AG04450 (cell line): ENCODE data around the gene PTPRG. TPM values are rescaled to one million over a fixed set of nuclear protein-coding genes. Genes with fewer than 3 reads are reported as not detected.

ENCODE experiments used
- CTCF ChIA-PET: fragments of 300-600, 350-600 bp; formaldehyde crosslinking; extraction: SDS; loops from one replicate; lab custom pipeline; 2022; ENCODE audit warnings: antibody characterized with exemption, inconsistent platforms; lab: Charles Lee
- POLR2A ChIA-PET: fragments of 350-600 bp; formaldehyde crosslinking; extraction: SDS; loops from one replicate; lab custom pipeline; 2021; ENCODE audit warnings: antibody characterized with exemption, inconsistent platforms; lab: Yijun Ruan, JAX
- DNase-seq: peaks from one replicate; pipeline ENCODE4 v3.0.0-alpha.2; 2011; ENCODE audit warnings: low read depth, low spot score
- H3K27ac ChIP-seq: one replicate; pipeline ENCODE4 v1.5.1; 2012; ENCODE audit warnings: low read depth, low read length, control low read depth
- H3K27me3 ChIP-seq: one replicate; pipeline ENCODE4 v1.6.0; 2012; ENCODE audit warnings: low read length; ENCODE audit not compliant: control insufficient read depth, insufficient read depth
- H3K4me3 ChIP-seq: 2 replicates; pipeline ENCODE4 v1.5.1; 2011; ENCODE audit warnings: mild to moderate bottlenecking, low read depth, low read length, control low read depth
- H3K9me3 ChIP-seq: 2 replicates; pipeline ENCODE4 v1.5.1; 2012; ENCODE audit warnings: low read length; ENCODE audit not compliant: control insufficient read depth, insufficient read depth
- polyA plus RNA-seq: library from polyadenylated mRNA; depleted of rRNA; stranded (reverse); fragments of >200 nt; gene quantifications from 2 replicates; pipeline ENCODE4 v1.2.3, GENCODE V29; 2011
- TF ChIP-seq, protein P1 (sequence below): IDR thresholded peaks from 2 replicates; pipeline ENCODE4 v1.5.1; 2011; ENCODE audit warnings: low read depth, low read length, control low read depth, inconsistent platforms

Gene PTPRG
- polyA plus RNA-seq, 1 experiment = 26.5 TPM

DNA sequence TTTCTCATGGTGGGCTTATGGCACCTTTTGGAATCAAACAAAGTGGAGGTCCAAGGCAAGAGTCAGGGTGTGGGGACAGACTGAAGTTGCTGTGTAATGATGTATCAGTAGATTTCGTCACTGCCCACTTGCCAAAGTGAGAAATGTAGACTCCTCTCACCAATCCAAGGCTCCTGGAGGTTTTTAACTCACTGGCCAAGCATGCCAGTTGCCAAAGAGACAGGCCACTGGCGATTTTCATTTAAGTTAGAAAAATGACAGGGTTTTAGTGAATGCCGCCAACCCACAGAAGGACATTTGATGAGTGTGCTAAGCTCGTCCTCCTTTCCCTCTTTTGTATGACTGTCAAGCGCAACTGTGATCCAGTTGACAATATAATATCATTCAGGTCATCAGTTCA, 602.8 kb downstream of the PTPRG start:
- no peaks in the 10 kb centered on the region for H3K27me3 ChIP-seq
- no peak overlapping the region for H3K27ac ChIP-seq
- H3K9me3 ChIP-seq = no peaks in the 10 kb centered on the region
- ChIA-PET POLR2A (no interaction called here), CTCF (interaction anchor here (1.1 kb wide), 1 partner anchor 24 kb away, joined by 4 read pairs; no protein-coding TSS in a partner anchor)
- TF ChIP-seq, protein P1, sequence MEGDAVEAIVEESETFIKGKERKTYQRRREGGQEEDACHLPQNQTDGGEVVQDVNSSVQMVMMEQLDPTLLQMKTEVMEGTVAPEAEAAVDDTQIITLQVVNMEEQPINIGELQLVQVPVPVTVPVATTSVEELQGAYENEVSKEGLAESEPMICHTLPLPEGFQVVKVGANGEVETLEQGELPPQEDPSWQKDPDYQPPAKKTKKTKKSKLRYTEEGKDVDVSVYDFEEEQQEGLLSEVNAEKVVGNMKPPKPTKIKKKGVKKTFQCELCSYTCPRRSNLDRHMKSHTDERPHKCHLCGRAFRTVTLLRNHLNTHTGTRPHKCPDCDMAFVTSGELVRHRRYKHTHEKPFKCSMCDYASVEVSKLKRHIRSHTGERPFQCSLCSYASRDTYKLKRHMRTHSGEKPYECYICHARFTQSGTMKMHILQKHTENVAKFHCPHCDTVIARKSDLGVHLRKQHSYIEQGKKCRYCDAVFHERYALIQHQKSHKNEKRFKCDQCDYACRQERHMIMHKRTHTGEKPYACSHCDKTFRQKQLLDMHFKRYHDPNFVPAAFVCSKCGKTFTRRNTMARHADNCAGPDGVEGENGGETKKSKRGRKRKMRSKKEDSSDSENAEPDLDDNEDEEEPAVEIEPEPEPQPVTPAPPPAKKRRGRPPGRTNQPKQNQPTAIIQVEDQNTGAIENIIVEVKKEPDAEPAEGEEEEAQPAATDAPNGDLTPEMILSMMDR = no peak
- H3K4me3 ChIP-seq = no peak overlapping the region
- DNase-seq = no peak

DNA sequence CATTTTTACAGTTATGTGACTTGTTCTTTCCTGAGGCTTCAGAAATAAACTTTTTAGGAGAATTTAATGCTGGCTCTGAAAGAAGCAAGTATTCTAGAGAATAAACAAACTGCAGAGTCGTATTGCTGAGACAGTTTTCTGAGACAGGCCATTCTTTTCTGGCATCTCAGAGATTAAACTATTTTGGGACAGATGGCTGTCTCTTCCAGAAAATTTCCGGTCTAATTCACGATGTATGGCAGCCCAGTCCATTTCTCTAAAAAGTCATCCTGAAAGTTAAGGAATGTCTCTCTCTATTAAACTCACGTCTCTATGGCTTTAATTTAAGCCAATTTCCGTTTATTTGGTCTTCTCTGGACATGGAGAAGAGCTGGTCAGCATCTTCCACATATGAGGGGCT, 603.4 kb downstream of the PTPRG start:
- POLR2A ChIA-PET = no interaction called here
- H3K4me3 ChIP-seq = no peak overlapping the region
- no peak overlapping the region for H3K27ac ChIP-seq
- no peak for DNase-seq
- TF ChIP-seq, protein P1 = no peak
- H3K9me3 ChIP-seq = no peaks in the 10 kb centered on the region
- CTCF ChIA-PET = no interaction called here
- no peaks in the 10 kb centered on the region for H3K27me3 ChIP-seq

DNA sequence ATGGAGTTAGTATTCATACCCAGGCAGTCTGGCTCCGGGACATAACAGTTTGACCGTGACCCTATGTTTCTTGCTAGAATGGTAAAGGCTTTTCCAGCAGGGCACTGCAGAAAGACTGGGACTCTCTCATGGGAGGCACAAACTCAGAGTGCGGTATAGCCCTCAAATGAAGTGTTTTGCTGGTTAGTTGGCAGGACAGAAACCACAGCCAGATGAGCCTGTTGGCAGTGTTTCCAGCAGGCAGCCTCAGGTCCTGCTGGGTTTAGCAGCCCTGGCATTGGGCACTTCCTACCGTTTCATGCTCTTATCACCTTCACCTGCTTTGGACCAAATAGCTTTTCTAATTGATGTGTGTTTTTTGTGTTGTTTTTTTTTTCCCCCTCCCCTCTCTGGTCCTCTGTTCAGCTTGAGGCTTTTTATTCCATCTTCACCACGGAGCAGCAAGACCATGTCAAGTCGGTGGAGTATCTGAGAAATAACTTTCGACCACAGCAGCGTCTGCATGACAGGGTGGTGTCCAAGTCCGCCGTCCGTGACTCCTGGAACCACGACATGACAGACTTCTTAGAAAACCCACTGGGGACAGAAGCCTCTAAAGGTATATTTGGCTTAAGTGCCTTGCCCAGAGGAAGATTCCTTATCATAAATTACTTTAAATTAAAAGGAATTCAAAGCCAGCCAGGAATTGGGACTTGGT, 606.3 kb downstream of the PTPRG start:
- Histone ChIP-seq H3K9me3 (no peaks in the 10 kb centered on the region; the same call in 1 of the 2 replicates), H3K27me3 (no peaks in the 10 kb centered on the region), H3K27ac (no peak overlapping the region), H3K4me3 (no peak overlapping the region)
- CTCF ChIA-PET = interaction anchor here (1.0 kb wide), 1 partner anchor 21 kb away, joined by 4 read pairs; no protein-coding TSS in a partner anchor
- DNase-seq = no peak
- TF ChIP-seq, protein P1 = no peak
- POLR2A ChIA-PET = no interaction called here

DNA sequence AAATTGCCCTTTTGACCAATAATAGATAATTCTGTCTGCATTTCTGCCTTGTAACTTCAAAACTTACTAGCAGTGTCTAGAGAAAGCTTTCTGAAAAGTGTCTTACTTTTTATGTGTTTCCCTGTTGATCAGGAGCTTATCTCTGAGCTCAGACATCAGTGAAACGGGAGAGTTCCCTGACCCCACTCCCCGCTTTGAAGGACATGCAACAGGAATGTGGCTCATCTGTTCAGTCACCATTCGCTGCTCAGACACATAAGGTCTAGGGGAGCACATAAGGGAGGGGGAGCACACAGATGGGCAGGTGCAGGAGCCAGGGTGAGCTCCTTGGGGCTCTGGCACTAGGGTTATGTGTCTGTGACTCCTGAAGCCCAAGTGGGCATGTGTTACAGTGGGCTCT, 607.0 kb downstream of the PTPRG start:
- Histone ChIP-seq H3K27ac (no peak overlapping the region), H3K4me3 (no peak overlapping the region), H3K9me3 (no peaks in the 10 kb centered on the region; the same call in 1 of the 2 replicates), H3K27me3 (no peaks in the 10 kb centered on the region)
- no peak for DNase-seq
- CTCF ChIA-PET = interaction anchor here (1.0 kb wide), 1 partner anchor 20 kb away, joined by 4 read pairs; no protein-coding TSS in a partner anchor
- POLR2A ChIA-PET = no interaction called here
- TF ChIP-seq, protein P1 = no peak

DNA sequence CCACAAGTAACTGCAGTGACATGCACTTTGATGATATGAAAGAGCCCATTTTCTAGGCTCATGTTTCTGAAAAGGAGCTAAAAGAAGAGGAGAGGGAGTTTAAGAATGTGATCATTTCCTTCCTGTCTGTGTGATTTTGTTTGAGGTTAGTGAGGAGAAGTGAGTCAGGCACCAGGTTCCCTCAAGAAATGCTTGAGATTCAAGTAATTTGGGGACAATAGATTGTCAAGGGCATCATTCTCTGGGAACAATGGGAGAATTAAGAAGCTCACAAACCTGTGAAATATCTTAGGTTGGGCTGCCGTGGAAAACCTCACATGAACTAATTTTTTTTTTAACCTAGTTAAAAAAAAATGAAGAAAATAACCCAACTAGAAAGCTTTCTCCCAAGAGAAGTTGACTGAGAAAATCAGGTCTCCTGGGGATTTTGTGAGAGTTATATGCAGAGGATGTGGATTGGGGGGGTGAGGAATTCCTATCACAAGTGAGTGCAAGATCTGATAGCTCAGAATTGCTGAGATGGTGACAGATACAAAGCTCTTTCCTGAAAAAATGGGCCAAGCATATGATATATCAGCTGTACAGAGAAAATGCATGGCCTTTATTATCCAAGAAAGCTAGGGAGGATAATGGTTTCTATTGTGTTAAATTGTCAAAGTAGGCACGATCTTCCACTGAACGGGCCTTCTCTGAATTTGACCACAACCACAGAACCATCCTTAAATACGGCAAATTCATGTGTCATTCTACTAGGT, 608.7 kb downstream of the PTPRG start:
- ChIA-PET CTCF (interaction anchor here (1.0 to 2.6 kb wide), 3 partner anchors 18 to 312 kb away, joined by 4 to 9 read pairs (median 6); no protein-coding TSS in a partner anchor), POLR2A (no interaction called here)
- Histone ChIP-seq H3K4me3 (no peak overlapping the region), H3K9me3 (no peaks in the 10 kb centered on the region; the same call in 1 of the 2 replicates), H3K27ac (no peak overlapping the region), H3K27me3 (no peaks in the 10 kb centered on the region)
- no peak for DNase-seq
- TF ChIP-seq, protein P1 = no peak
